ENCODE data around the gene NEK10. TPM values are rescaled to one million over a fixed set of nuclear protein-coding genes. Genes with fewer than 3 reads are reported as not detected.

The NEK10 gene
- total and polyA plus RNA-seq, 2 of the 13 experiments (the other 11 are each of a cell fraction or from before 2014, with no cell fraction given): 2.8 to 14.2 TPM

- no peak for TF ChIP-seq DDIT3 (CRISPR knock-in tag; IDR thresholded peaks at IDR 0.05)
- TF ChIP-seq ZBTB21 (CRISPR knock-in tag; IDR thresholded peaks at IDR 0.05): no peak
- TF ChIP-seq THAP11 (CRISPR knock-in tag; IDR thresholded peaks at IDR 0.05): no peak
These were observed 15.0 kb upstream of the NEK10 start (continued) for GRCh38 chr3:27384191-27384590.

- Histone ChIP-seq H3K9ac (ENCODE audit: insufficient read depth, low read depth, low read length) (no peak overlapping the region), H3K4me2 (ENCODE audit: low read depth, low read length) (no peak overlapping the region), H2AFZ (ENCODE audit: low read length) (no peak overlapping the region), H3K27ac (ENCODE audit: extremely low read length, insufficient read depth, low read length) (no peak overlapping the region), H3K36me3 (replicated peaks in 1 of 2; ENCODE audit: control insufficient read depth in 1 of 2, insufficient read depth in 2 of 2, low read length in 2 of 2) (peaks cover 2 to 33% of the 10 kb centered on the region in 2 experiments; a peak in 4 of 5 replicates), H3K9me3 (ENCODE audit: low read length) (no peaks in the 10 kb centered on the region), H3K4me1 (ENCODE audit: insufficient read depth, low read length) (peaks cover 30% of the 10 kb centered on the region), H4K20me1 (ENCODE audit: insufficient read depth, low read length) (no peaks in the 10 kb centered on the region), H3K4me3 (replicated peaks in 1 of 3; ENCODE audit: insufficient read depth in 1 of 3, low read depth in 2 of 3, low read length in 3 of 3) (no peak overlapping the region), H3K27me3 (ENCODE audit: control insufficient read depth in 1 of 2, insufficient read depth in 2 of 2, low read length in 2 of 2) (no peaks in the 10 kb centered on the region), H3K79me2 (ENCODE audit: insufficient read depth, low read length) (no peaks in the 10 kb centered on the region)
- in situ Hi-C loops (cut with HindIII; ENCODE audit: extremely low pct_ligation_motif_present, low pct_unique_long_range_greater_than_20kb): no loop called here
- TF ChIP-seq SKI (IDR thresholded peaks at IDR 0.05; ENCODE audit: partially characterized antibody): no peak
- TF ChIP-seq ZNF691 (CRISPR knock-in tag; IDR thresholded peaks at IDR 0.05; ENCODE audit: borderline replicate concordance, low read depth): no peak
- no peak for TF ChIP-seq ZNF430 (CRISPR knock-in tag; IDR thresholded peaks at IDR 0.05)
- TF ChIP-seq ZBTB3 (CRISPR knock-in tag; IDR thresholded peaks at IDR 0.05; ENCODE audit: borderline replicate concordance, low read depth): no peak
- no peak for FAIRE-seq
- BruUV-seq (replicated peaks): no TSS peak
- ChIA-PET POLR2A (no interaction called here), CTCF (ENCODE audit: low intra/inter-chr PET ratio, low total read pairs) (no interaction called here)
- no peak for ATAC-seq
- no peak for DNase-seq (ENCODE audit: low spot score)
- 95% methylated on average over 3 of the region's 3 CpGs for WGBS (ENCODE audit: low lambda C conversion rate)
- intact Hi-C loops (cut with micrococcal nuclease; ENCODE audit: unreplicated experiment): no loop called here
These were observed 11.5 kb upstream of the NEK10 start for GRCh38 chr3:27380433-27381357.

Data from HepG2 (cell line).